H1 (cell line): ENCODE measurements around the gene DVL1. TPM values are rescaled to one million over a fixed set of nuclear protein-coding genes. Genes with fewer than 3 reads are reported as not detected.
A peak's percentile ranks its signal among the peaks of the same experiment; 100 is the strongest.

Experiments
- CTCF ChIA-PET: fragments of 300-600 bp; sonication (Branson Sonifier 250); formaldehyde crosslinking; loops from one replicate; lab custom pipeline; 2021; ENCODE audit not compliant: partially characterized antibody; lab: Charles Lee
- POLR2A ChIA-PET: fragments of 300-600 bp; sonication (Branson Sonifier 250); formaldehyde crosslinking; loops from one replicate; lab custom pipeline; 2021; ENCODE audit warnings: inconsistent platforms; ENCODE audit not compliant: partially characterized antibody; lab: Charles Lee
- DNase-seq, 2 experiments: peaks; one replicate each; pipeline versions ENCODE4 v3.0.0 to v3.0.0-alpha.2; 2010 to 2022; ENCODE audit warnings: low spot score in 2 of 2, low read depth in 1 of 2, mixed read lengths in 1 of 2
- FAIRE-seq: peaks from 2 replicates; lab custom pipeline; 2011; peaks lifted over from hg19 to GRCh38; lab: Jason Lieb, UNC
- H2AFZ ChIP-seq: 2 replicates; pipeline ENCODE4 v1.8.1; 2012; ENCODE audit warnings: low read length, inconsistent platforms
- H2AK5ac ChIP-seq: 2 replicates; pipeline ENCODE4 v1.6.1; 2013; ENCODE audit warnings: low read depth, low read length
- H2BK120ac ChIP-seq: replicated peaks from 2 replicates; pipeline ENCODE3; 2013; ENCODE audit warnings: low read depth, low read length, inconsistent platforms
- H2BK12ac ChIP-seq: 2 replicates; pipeline ENCODE4 v1.6.1; 2013; ENCODE audit warnings: low read depth, low read length
- H2BK15ac ChIP-seq: 2 replicates; pipeline ENCODE4 v1.6.1; 2013; ENCODE audit warnings: low read length
- H2BK20ac ChIP-seq: 2 replicates; pipeline ENCODE4 v1.6.1; 2013; ENCODE audit warnings: low read length
- H2BK5ac ChIP-seq: 2 replicates; pipeline ENCODE4 v1.6.1; 2013; ENCODE audit warnings: low read depth, low read length
- H3K14ac ChIP-seq: 2 replicates; pipeline ENCODE4 v1.6.1; 2013; ENCODE audit warnings: inconsistent platforms; ENCODE audit not compliant: insufficient read length
- H3K18ac ChIP-seq: 2 replicates; pipeline ENCODE4 v1.6.1; 2013; ENCODE audit warnings: low read length; ENCODE audit errors: extremely low read depth
- H3K23ac ChIP-seq: 2 replicates; pipeline ENCODE4 v1.6.1; 2013; ENCODE audit warnings: inconsistent platforms; ENCODE audit not compliant: insufficient read length
- H3K23me2 ChIP-seq: 2 replicates; pipeline ENCODE4 v1.6.1; 2013; ENCODE audit warnings: low read depth, low read length
- H3K27ac ChIP-seq: 2 replicates; pipeline ENCODE4 v1.6.1; 2011; ENCODE audit warnings: low read depth, low read length, inconsistent platforms
- H3K27me3 ChIP-seq, 4 experiments: replicated peaks in 1 of 4; 1 replicate in 1 of 4; 2 replicates in 3 of 4; pipeline versions ENCODE4 v1.6.1 to v1.8.1; 2011 to 2013; ENCODE audit warnings: low read length in 3 of 4, mild to moderate bottlenecking in 3 of 4, inconsistent platforms in 2 of 4, mixed read lengths in 2 of 4, moderate library complexity in 1 of 4; ENCODE audit not compliant: control insufficient read depth in 3 of 4, insufficient read depth in 3 of 4; ENCODE audit errors: extremely low read depth in 1 of 4
- H3K36me3 ChIP-seq, 4 experiments: 2 replicates each; pipeline versions ENCODE4 v1.6.1 to v1.8.1; 2011 to 2013; ENCODE audit warnings: mild to moderate bottlenecking in 4 of 4, low read length in 3 of 4, moderate library complexity in 2 of 4, control low read depth in 1 of 4, inconsistent platforms in 1 of 4; ENCODE audit not compliant: insufficient read depth in 4 of 4, control insufficient read depth in 2 of 4
- H3K4ac ChIP-seq: replicated peaks from 2 replicates; pipeline ENCODE3; 2013; ENCODE audit warnings: low read length, low read depth, mixed read lengths, inconsistent platforms; ENCODE audit not compliant: insufficient read length
- H3K4me1 ChIP-seq, 4 experiments: replicated peaks in 1 of 4; 1 replicate in 1 of 4; 2 replicates in 3 of 4; pipeline versions ENCODE4 v1.6.1 to v1.8.1; 2011 to 2013; ENCODE audit warnings: low read length in 3 of 4, inconsistent platforms in 2 of 4, mixed read lengths in 1 of 4; ENCODE audit not compliant: insufficient read depth in 4 of 4, control insufficient read depth in 3 of 4
- H3K4me2 ChIP-seq, 2 experiments: 2 replicates each; pipeline versions ENCODE4 v1.6.1 to v1.8.1; 2011 to 2013; ENCODE audit warnings: low read depth in 2 of 2, low read length in 2 of 2, control low read depth in 1 of 2, inconsistent platforms in 1 of 2, mild to moderate bottlenecking in 1 of 2; ENCODE audit not compliant: insufficient read depth in 1 of 2
- H3K4me3 ChIP-seq, 4 experiments: fragments of 200-600, 300-600 bp in 1 of 4; sonication (generic), shearing (Covaris generic), sonication (Bioruptor Twin) in 1 of 4; 2 replicates each; pipeline versions ENCODE4 v1.5.1 to v1.8.1; 2011 to 2016; ENCODE audit warnings: low read length in 4 of 4, low read depth in 3 of 4, control low read depth in 2 of 4, inconsistent platforms in 2 of 4, mild to moderate bottlenecking in 2 of 4, mixed read lengths in 1 of 4, moderate library complexity in 1 of 4; ENCODE audit not compliant: insufficient read depth in 2 of 4; ENCODE audit errors: extremely low read depth in 1 of 4
- H3K56ac ChIP-seq: replicated peaks from 2 replicates; pipeline ENCODE3; 2013; ENCODE audit warnings: low read depth, mild to moderate bottlenecking, mixed read lengths, low read length, inconsistent platforms; ENCODE audit not compliant: insufficient read length
- H3K79me1 ChIP-seq: 2 replicates; pipeline ENCODE4 v1.6.1; 2013; ENCODE audit warnings: low read depth, low read length, control low read depth
- H3K79me2 ChIP-seq, 2 experiments: 2 replicates each; pipeline versions ENCODE4 v1.6.1 to v1.8.1; 2012 to 2013; ENCODE audit warnings: low read length in 2 of 2, mild to moderate bottlenecking in 2 of 2, inconsistent platforms in 1 of 2; ENCODE audit not compliant: insufficient read depth in 2 of 2, control insufficient read depth in 1 of 2
- H3K9ac ChIP-seq, 4 experiments: replicated peaks in 1 of 4; 1 replicate in 1 of 4; 2 replicates in 3 of 4; pipeline versions ENCODE4 v1.6.1 to v1.8.1; 2011 to 2013; ENCODE audit warnings: low read depth in 3 of 4, low read length in 3 of 4, control low read depth in 2 of 4, mild to moderate bottlenecking in 2 of 4, moderate library complexity in 2 of 4, inconsistent platforms in 1 of 4; ENCODE audit errors: extremely low read depth in 1 of 4
- H3K9me3 ChIP-seq, 2 experiments: 2 replicates each; pipeline versions ENCODE4 v1.6.1 to v1.8.1; 2012 to 2013; ENCODE audit warnings: mild to moderate bottlenecking in 2 of 2, moderate library complexity in 2 of 2, control low read depth in 1 of 2, inconsistent platforms in 1 of 2, low read depth in 1 of 2, low read length in 1 of 2, mixed read lengths in 1 of 2; ENCODE audit not compliant: insufficient read depth in 2 of 2
- H4K20me1 ChIP-seq, 2 experiments: replicated peaks in 1 of 2; 2 replicates each; pipeline versions ENCODE3 to v1.8.1; 2011 to 2013; ENCODE audit warnings: inconsistent platforms in 2 of 2, low read length in 2 of 2, mild to moderate bottlenecking in 1 of 2; ENCODE audit not compliant: insufficient read depth in 2 of 2, control insufficient read depth in 1 of 2
- H4K5ac ChIP-seq: 2 replicates; pipeline ENCODE4 v1.6.1; 2013; ENCODE audit warnings: low read length, low read depth, mixed read lengths, inconsistent platforms; ENCODE audit not compliant: insufficient read length
- H4K8ac ChIP-seq: 2 replicates; pipeline ENCODE4 v1.8.0; 2013; ENCODE audit warnings: mild to moderate bottlenecking, moderate library complexity, low read length, inconsistent platforms; ENCODE audit not compliant: insufficient read depth; ENCODE audit errors: extremely low read depth
- H4K91ac ChIP-seq: replicated peaks from 2 replicates; pipeline ENCODE3; 2013; ENCODE audit warnings: low read length, mixed read lengths, inconsistent platforms; ENCODE audit not compliant: insufficient read length
- POLR2AphosphoS5 ChIP-seq: IDR thresholded peaks from 2 replicates; pipeline ENCODE4 v1.6.1; 2011; ENCODE audit warnings: low read depth, low read length
- RBBP5 ChIP-seq: IDR thresholded peaks from 2 replicates; pipeline ENCODE4 v1.7.1; 2012; ENCODE audit warnings: low read depth, mild to moderate bottlenecking, inconsistent platforms, low read length, moderate library complexity, borderline replicate concordance
- RXRA ChIP-seq: IDR thresholded peaks from 2 replicates; pipeline ENCODE4 v1.6.1; 2011; ENCODE audit warnings: low read depth, mild to moderate bottlenecking, low read length, moderate library complexity; ENCODE audit not compliant: insufficient read depth
- SAP30 ChIP-seq: fragments of 300-600 bp; sonication (generic); IDR thresholded peaks from 2 replicates; pipeline ENCODE4 v1.7.1; 2012; ENCODE audit warnings: low read length, moderate library complexity, mild to moderate bottlenecking, inconsistent platforms; ENCODE audit not compliant: insufficient read depth, insufficient replicate concordance
- TCF12 ChIP-seq: IDR thresholded peaks from 2 replicates; pipeline ENCODE4 v1.6.1; 2011; ENCODE audit warnings: low read depth, mild to moderate bottlenecking, low read length
- YY1 ChIP-seq: IDR thresholded peaks from 2 replicates; pipeline ENCODE4 v1.6.1; 2011; ENCODE audit warnings: low read depth, mild to moderate bottlenecking, low read length
- whole genome bisulfite sequencing, 2 experiments: shearing (Covaris generic) in 1 of 2; methylation state at CpG; one replicate each; pipeline versions ENCODE4 v1.1.6 to v1.1.7; 2013 to 2015; ENCODE audit warnings: low lambda C conversion rate in 2 of 2, mixed read lengths in 2 of 2, inconsistent platforms in 1 of 2, low coverage in 1 of 2, missing lambda C conversion rate in 1 of 2; ENCODE audit not compliant: insufficient replicate concordance in 2 of 2, insufficient coverage in 1 of 2, insufficient read length in 1 of 2; ENCODE audit errors: extremely low coverage in 1 of 2, missing lambda C conversion rate in 1 of 2; 5-methylcytosine and 5-hydroxymethylcytosine counted together
- polyA plus RNA-seq, 7 experiments: library from polyadenylated mRNA; depleted of rRNA in 3 of 7; stranded (reverse) in 5 of 7; unstranded in 2 of 7; fragments of >200 nt in 5 of 7; fragments of 200-250 nt in 2 of 7; gene quantifications; 1 replicate in 5 of 7; 2 replicates in 1 of 7; 4 replicates in 1 of 7; pipeline versions ENCODE4 v1.2.1 to v1.2.3, GENCODE V29; 2011 to 2013; ENCODE audit warnings: missing spikeins in 2 of 7, mixed read lengths in 2 of 7
- total RNA-seq: library from RNA; stranded (reverse); fragmentation: NEBNext Ultra II Directional; extraction: Animal tissue kit (Norgen Biotek cat#: 25700); gene quantifications from 2 replicates; pipeline ENCODE4 v1.2.1, GENCODE V29; 2021

The DVL1 gene
- total and polyA plus RNA-seq, 2 of the 8 experiments (the other 6 are each of a cell fraction or from before 2014, with no cell fraction given), result 39.4 to 58.9 TPM

DNA sequence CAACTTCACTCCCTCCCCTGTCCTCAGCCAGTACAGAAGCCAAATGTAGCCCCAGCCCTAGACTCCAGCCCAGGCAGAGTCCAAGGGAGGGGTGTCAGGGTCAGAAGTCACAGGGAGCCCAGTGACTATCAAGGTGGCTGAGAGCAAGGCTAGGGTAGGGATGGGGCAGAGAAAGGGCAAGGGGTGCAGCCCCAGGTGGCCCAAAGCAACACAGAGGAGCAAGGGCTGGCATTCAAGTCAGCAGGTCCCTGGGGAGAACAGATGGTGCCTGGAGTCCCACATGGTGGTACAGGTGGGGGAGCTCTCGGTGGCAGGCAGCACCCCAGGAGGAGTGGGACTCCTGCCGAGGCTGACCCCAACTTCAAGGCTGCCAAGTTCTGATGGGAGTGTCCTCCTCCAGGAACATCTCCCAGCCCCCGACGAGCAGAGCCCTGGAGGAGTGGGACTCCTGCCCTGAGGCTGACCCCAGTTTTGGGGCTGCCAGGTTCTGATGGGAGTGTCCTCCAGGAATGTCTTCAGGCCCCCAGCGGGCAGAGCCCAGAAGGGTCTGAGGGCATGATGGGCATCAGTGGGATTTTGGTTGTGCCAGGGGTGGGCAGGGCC is 3.7 kb upstream of the DVL1 start:
- Histone ChIP-seq H2BK20ac (no peak overlapping the region), H4K8ac (peak overlapping the region; percentile 8; the same call in 1 of the 2 replicates), H3K56ac (no peak overlapping the region), H3K4me2 (peak overlapping the region; percentile 69 to 95; a peak in 3 of 4 replicates), H3K79me2 (peaks cover 0 to 5% of the 10 kb centered on the region in 2 experiments; a peak in 2 of 4 replicates), H3K18ac (peak overlapping the region; percentile 4; the same call in 1 of the 2 replicates), H2AFZ (no peak overlapping the region), H3K14ac (no peak overlapping the region), H2BK120ac (peak overlapping the region; percentile 47)
- FAIRE-seq, result no peak
- TF ChIP-seq TCF12 (no peak), RBBP5 (0 out of 2 replicates have a peak, but pooled peaks have one; percentile 18), POLR2AphosphoS5 (no peak), RXRA (no peak), YY1 (no peak), SAP30 (no peak)
- TF ChIP-seq, all 59 proteins: peak for 1
- Histone ChIP-seq H4K20me1 (peaks cover 0 to 9% of the 10 kb centered on the region in 2 experiments), H2BK5ac (no peak overlapping the region), H3K9me3 (no peaks in the 10 kb centered on the region), H2BK12ac (peak overlapping the region; percentile 90; the same call in 1 of the 2 replicates), H3K23me2 (peaks cover 27% of the 10 kb centered on the region; the same call in 1 of the 2 replicates), H4K91ac (no peak overlapping the region), H3K36me3 (no peaks in the 10 kb centered on the region), H3K23ac (no peak overlapping the region), H4K5ac (no peak overlapping the region), H3K79me1 (no peaks in the 10 kb centered on the region; the same call in 1 of the 2 replicates), H3K4ac (no peak overlapping the region), H2BK15ac (0 out of 2 replicates have a peak overlapping the region, but pooled peaks have one; percentile 29), H3K4me1 (peaks cover 2 to 43% (median 30%) of the 10 kb centered on the region in 4 experiments), H3K9ac (no peak overlapping the region), H3K4me3 (peak overlapping the region in 1 of 4 experiments; percentile 61; a peak in 2 of 8 replicates), H3K27ac (no peak overlapping the region), H3K27me3 (peaks cover 9 to 17% (median 14%) of the 10 kb centered on the region in 4 experiments), H2AK5ac (0 out of 2 replicates have a peak overlapping the region, but pooled peaks have one; percentile 53)
- ChIA-PET POLR2A (interaction anchor here (0.5 to 5.1 kb wide), 12 partner anchors 9 to 260 kb away, joined by 3 to 80 read pairs (median 4); partner anchors contain the start of gene AURKAIP1), CTCF (interaction anchor here (1.3 to 3.4 kb wide), 5 partner anchors 18 to 62 kb away, joined by 6 to 40 read pairs (median 8); partner anchors contain the start of gene AURKAIP1)
- WGBS, 2 experiments, result 53% methylated on average over 4 of the region's 5 CpGs; no CpG with 5 or more reads in 1 of the 2 experiments
- DNase-seq, result no peak
